Chondrocyte (in vitro differentiated cells): ENCODE measurements around the gene CACNA1S. TPM values are rescaled to one million over a fixed set of nuclear protein-coding genes. Genes with fewer than 3 reads are reported as not detected.

Experiments used
- DNase-seq: peaks from one replicate; pipeline ENCODE4 v3.0.0; 2021; ENCODE audit warnings: mixed read lengths, low spot score
- H3K27ac Mint-ChIP-seq: one replicate; pipeline ENCODE4 v1.8.0; 2021; ENCODE audit warnings: mild to moderate bottlenecking, moderate library complexity, mixed read lengths; ENCODE audit not compliant: unreplicated experiment
- H3K27me3 Mint-ChIP-seq: 2 replicates; pipeline ENCODE4 v1.8.0; 2021; ENCODE audit warnings: low read depth, mixed read lengths
- H3K36me3 Mint-ChIP-seq: 2 replicates; pipeline ENCODE4 v1.8.0; 2021; ENCODE audit warnings: low read depth, mixed read lengths
- H3K4me1 Mint-ChIP-seq: 2 replicates; pipeline ENCODE4 v1.8.0; 2021; ENCODE audit warnings: low read depth, mild to moderate bottlenecking, mixed read lengths
- H3K4me3 Mint-ChIP-seq: one replicate; pipeline ENCODE4 v1.8.0; 2021; ENCODE audit warnings: mild to moderate bottlenecking, moderate library complexity, mixed read lengths; ENCODE audit not compliant: unreplicated experiment
- H3K9me3 Mint-ChIP-seq: 2 replicates; pipeline ENCODE4 v1.8.0; 2021; ENCODE audit warnings: low read depth, mixed read lengths
- CTCF ChIP-seq: fragments of 200-600 bp; sonication (generic); IDR thresholded peaks from 2 replicates; pipeline ENCODE4 v1.5.0; 2021; ENCODE audit warnings: antibody characterized with exemption, mild to moderate bottlenecking, moderate library complexity
- total RNA-seq: library from RNA; stranded (reverse); gene quantifications from 3 replicates; pipeline ENCODE4 v1.2.1, GENCODE V29; 2021

The CACNA1S gene
- total RNA-seq, 1 donor from 2014 or later: 0.40 TPM

GRCh38 chr1:201104141-201104540, 8.1 kb downstream of the CACNA1S start:
- Mint-ChIP-seq H3K27me3 (peaks cover 2% of the 10 kb centered on the region), H3K27ac (no peak overlapping the region), H3K4me3 (no peak overlapping the region), H3K36me3 (no peaks in the 10 kb centered on the region), H3K9me3 (no peaks in the 10 kb centered on the region), H3K4me1 (no peaks in the 10 kb centered on the region)
- TF ChIP-seq CTCF: no peak
- DNase-seq: no peak

DNA sequence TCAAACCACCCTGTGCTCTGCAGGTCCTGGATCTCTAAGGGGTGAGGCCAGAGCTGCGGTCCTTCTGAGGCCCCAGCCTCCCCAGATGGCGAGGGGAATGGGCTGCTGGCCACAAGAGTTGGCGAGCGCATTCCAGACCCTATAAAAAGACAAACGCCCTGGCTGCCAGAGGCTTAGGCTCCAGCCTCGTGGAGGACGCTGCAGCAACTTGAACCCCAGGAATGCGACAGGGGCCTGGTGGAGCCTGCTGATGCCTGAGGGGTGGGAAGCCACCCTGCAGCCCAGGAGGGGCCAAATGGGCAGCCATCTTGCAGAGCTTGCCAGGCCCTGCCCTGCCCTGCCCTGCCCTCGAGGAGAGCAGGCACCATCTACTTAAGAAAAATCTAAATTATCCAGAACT, 8.6 kb downstream of the CACNA1S start:
- H3K4me3 Mint-ChIP-seq: no peak overlapping the region
- TF ChIP-seq CTCF: no peak
- H3K27me3 Mint-ChIP-seq: peaks cover 2% of the 10 kb centered on the region
- DNase-seq: no peak
- H3K36me3 Mint-ChIP-seq: no peaks in the 10 kb centered on the region
- no peaks in the 10 kb centered on the region for H3K4me1 Mint-ChIP-seq
- no peak overlapping the region for H3K27ac Mint-ChIP-seq
- H3K9me3 Mint-ChIP-seq: no peaks in the 10 kb centered on the region

DNA sequence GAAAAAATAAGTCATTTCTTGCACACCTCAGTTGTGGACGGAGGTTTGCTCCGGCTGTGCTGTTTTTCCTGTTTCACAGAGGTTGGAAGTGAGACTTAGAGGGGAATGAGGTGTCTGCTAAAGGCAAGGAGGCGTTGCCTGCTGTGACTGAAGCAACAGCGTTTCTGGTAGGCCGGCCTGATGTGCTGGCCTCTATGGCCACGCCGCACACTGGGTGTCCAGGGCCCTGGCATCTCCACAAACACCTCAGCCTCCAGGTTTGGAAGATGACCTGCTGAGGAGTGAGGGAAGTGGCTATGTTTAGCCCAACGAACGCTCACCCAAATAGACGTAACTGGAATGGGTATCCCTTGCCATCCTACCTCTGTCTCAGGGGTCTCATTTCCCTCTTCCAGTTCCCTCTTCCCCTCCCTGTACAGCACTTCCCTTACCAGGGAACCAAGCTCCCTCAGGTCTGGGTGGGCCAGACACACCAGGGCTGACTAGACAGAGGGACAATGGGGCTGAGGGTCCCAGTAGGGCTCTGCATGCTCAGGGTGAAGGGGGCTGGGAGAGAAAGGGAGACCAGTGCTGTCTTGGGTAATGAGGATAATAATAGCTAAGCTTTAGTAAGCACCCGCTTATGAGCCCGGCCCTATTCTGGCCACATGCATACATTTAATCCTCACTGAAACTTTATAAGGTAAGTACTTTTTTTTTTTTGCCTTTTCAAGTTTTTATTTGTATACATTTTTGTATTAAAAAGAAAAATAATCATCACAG, 11.9 kb downstream of the CACNA1S start:
- TF ChIP-seq CTCF: no peak
- DNase-seq: no peak
- H3K36me3 Mint-ChIP-seq: peaks cover 5% of the 10 kb centered on the region
- no peak overlapping the region for H3K27ac Mint-ChIP-seq
- no peak overlapping the region for H3K4me3 Mint-ChIP-seq
- no peaks in the 10 kb centered on the region for H3K9me3 Mint-ChIP-seq
- H3K4me1 Mint-ChIP-seq: no peaks in the 10 kb centered on the region
- peaks cover 13% of the 10 kb centered on the region for H3K27me3 Mint-ChIP-seq

GRCh38 chr1:201098992-201099677, 13.1 kb downstream of the CACNA1S start:
- Mint-ChIP-seq H3K27me3 (peaks cover 13% of the 10 kb centered on the region), H3K4me1 (peaks cover 4% of the 10 kb centered on the region), H3K27ac (no peak overlapping the region), H3K4me3 (no peak overlapping the region), H3K9me3 (no peaks in the 10 kb centered on the region), H3K36me3 (peaks cover 5% of the 10 kb centered on the region)
- no peak for TF ChIP-seq CTCF
- no peak for DNase-seq

GRCh38 chr1:201096977-201097856, 15.0 kb downstream of the CACNA1S start:
- Mint-ChIP-seq H3K4me1 (peaks cover 6% of the 10 kb centered on the region), H3K4me3 (no peak overlapping the region), H3K36me3 (peaks cover 5% of the 10 kb centered on the region), H3K27me3 (peaks cover 13% of the 10 kb centered on the region), H3K9me3 (no peaks in the 10 kb centered on the region), H3K27ac (no peak overlapping the region)
- TF ChIP-seq CTCF: no peak
- no peak for DNase-seq
